ENCODE data around the gene SNTA1.

GRCh38 chr20:33459599-33459998, 16.0 kb upstream of the SNTA1 start:
- TF ChIP-seq CTCF (IDR thresholded peaks at IDR 0.05) (no peak), POLR2A (IDR thresholded peaks at IDR 0.05) (no peak)
